ENCODE results near the gene COL4A4. TPM values are rescaled to one million over a fixed set of nuclear protein-coding genes. Genes with fewer than 3 reads are reported as not detected.

The COL4A4 gene
- total and polyA plus RNA-seq, 2 of the 13 experiments (the other 11 are each of a cell fraction or from before 2014, with no cell fraction given): not detected

GRCh38 chr2:226953206-226953605 lies 210.8 kb downstream of the COL4A4 start (continued):
- TF ChIP-seq, protein P1, sequence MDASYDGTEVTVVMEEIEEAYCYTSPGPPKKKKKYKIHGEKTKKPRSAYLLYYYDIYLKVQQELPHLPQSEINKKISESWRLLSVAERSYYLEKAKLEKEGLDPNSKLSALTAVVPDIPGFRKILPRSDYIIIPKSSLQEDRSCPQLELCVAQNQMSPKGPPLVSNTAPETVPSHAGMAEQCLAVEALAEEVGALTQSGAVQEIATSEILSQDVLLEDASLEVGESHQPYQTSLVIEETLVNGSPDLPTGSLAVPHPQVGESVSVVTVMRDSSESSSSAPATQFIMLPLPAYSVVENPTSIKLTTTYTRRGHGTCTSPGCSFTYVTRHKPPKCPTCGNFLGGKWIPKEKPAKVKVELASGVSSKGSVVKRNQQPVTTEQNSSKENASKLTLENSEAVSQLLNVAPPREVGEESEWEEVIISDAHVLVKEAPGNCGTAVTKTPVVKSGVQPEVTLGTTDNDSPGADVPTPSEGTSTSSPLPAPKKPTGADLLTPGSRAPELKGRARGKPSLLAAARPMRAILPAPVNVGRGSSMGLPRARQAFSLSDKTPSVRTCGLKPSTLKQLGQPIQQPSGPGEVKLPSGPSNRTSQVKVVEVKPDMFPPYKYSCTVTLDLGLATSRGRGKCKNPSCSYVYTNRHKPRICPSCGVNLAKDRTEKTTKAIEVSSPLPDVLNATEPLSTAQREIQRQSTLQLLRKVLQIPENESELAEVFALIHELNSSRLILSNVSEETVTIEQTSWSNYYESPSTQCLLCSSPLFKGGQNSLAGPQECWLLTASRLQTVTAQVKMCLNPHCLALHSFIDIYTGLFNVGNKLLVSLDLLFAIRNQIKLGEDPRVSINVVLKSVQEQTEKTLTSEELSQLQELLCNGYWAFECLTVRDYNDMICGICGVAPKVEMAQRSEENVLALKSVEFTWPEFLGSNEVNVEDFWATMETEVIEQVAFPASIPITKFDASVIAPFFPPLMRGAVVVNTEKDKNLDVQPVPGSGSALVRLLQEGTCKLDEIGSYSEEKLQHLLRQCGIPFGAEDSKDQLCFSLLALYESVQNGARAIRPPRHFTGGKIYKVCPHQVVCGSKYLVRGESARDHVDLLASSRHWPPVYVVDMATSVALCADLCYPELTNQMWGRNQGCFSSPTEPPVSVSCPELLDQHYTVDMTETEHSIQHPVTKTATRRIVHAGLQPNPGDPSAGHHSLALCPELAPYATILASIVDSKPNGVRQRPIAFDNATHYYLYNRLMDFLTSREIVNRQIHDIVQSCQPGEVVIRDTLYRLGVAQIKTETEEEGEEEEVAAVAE (CRISPR knock-in tag; IDR thresholded peaks at IDR 0.05; ENCODE audit: borderline replicate concordance): no peak
- no peak for TF ChIP-seq ZNF878 (CRISPR knock-in tag; IDR thresholded peaks at IDR 0.05)

Small RNA genes within 50 kb of the gene (small RNA-seq; reads per million reads assigned to genes)
- 0 reads per million in 3 experiments for gene RF00554 (ENCODE audit: insufficient read depth in 2 of 3, insufficient read length in 3 of 3, low read depth in 2 of 3, low replicate concordance in 1 of 3)

Other genes with a start within 250 kb of the COL4A4 start
- 0.02 TPM in 1 of 2 replicates, not detected in the other for gene COL4A3, start 419 bp upstream of the COL4A4 start, total RNA-seq (2016; rRNA removed; fragmentation: Illumina TruSeq; extraction: Trizol)
- gene COL4A3, start 419 bp upstream of the COL4A4 start, polyA plus RNA-seq (2011; rRNA removed): not detected in 2 replicates
- gene MFF, start 161.0 kb upstream of the COL4A4 start, total RNA-seq (2016; rRNA removed; fragmentation: Illumina TruSeq; extraction: Trizol): 156 and 170 TPM in 2 replicates
- gene MFF, start 161.0 kb upstream of the COL4A4 start, polyA plus RNA-seq (2011; rRNA removed): 65.2 and 81.9 TPM in 2 replicates
- gene TM4SF20, start 215.1 kb upstream of the COL4A4 start, total RNA-seq (2016; rRNA removed; fragmentation: Illumina TruSeq; extraction: Trizol): not detected in 2 replicates
- gene TM4SF20, start 215.1 kb upstream of the COL4A4 start, polyA plus RNA-seq (2011; rRNA removed): not detected in 2 replicates
- not detected in 2 replicates for gene SCYGR1, start 223.7 kb upstream of the COL4A4 start, total RNA-seq (2016; rRNA removed; fragmentation: Illumina TruSeq; extraction: Trizol)
- gene SCYGR1, start 223.7 kb upstream of the COL4A4 start, polyA plus RNA-seq (2011; rRNA removed): not detected in 2 replicates

Measured in HepG2 (cell line).